Suprapubic skin (tissue), 3 donors: Measurements from ENCODE around the gene DRD3.

ENCODE experiments used
- POLR2A ChIP-seq, 2 donors: fragments of 450-650 bp; IDR thresholded peaks; one replicate each; pipeline ENCODE4 v1.6.1; 2017; ENCODE audit warnings: antibody characterized with exemption in 2 of 2, mild to moderate bottlenecking in 2 of 2, moderate library complexity in 2 of 2
- TF ChIP-seq, protein P1 (sequence below), 2 donors: fragments of 200-600 bp in 1 of 2; fragments of 450-650 bp in 1 of 2; sonication (generic) in 1 of 2; IDR thresholded peaks; one replicate each; pipeline ENCODE4 v1.5.1; 2016 to 2019; ENCODE audit warnings: antibody characterized with exemption in 2 of 2, mild to moderate bottlenecking in 1 of 2, moderate library complexity in 1 of 2

- TF ChIP-seq, protein P1, sequence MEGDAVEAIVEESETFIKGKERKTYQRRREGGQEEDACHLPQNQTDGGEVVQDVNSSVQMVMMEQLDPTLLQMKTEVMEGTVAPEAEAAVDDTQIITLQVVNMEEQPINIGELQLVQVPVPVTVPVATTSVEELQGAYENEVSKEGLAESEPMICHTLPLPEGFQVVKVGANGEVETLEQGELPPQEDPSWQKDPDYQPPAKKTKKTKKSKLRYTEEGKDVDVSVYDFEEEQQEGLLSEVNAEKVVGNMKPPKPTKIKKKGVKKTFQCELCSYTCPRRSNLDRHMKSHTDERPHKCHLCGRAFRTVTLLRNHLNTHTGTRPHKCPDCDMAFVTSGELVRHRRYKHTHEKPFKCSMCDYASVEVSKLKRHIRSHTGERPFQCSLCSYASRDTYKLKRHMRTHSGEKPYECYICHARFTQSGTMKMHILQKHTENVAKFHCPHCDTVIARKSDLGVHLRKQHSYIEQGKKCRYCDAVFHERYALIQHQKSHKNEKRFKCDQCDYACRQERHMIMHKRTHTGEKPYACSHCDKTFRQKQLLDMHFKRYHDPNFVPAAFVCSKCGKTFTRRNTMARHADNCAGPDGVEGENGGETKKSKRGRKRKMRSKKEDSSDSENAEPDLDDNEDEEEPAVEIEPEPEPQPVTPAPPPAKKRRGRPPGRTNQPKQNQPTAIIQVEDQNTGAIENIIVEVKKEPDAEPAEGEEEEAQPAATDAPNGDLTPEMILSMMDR (IDR thresholded peaks at IDR 0.05): no peak
- no peak for TF ChIP-seq POLR2A (IDR thresholded peaks at IDR 0.05)
These were observed 64.1 kb downstream of the DRD3 start for GRCh38 chr3:114114719-114115118.
